Psoas muscle (tissue), 8 donors: Measurements from ENCODE around the gene ISOC1. TPM values are rescaled to one million over a fixed set of nuclear protein-coding genes. Genes with fewer than 3 reads are reported as not detected.

ENCODE experiments used
- ATAC-seq, 4 donors: fragments of 200-7000 bp; cut with Tn5 transposase; one replicate each; pipeline ENCODE4 v1.9.1; 2020; ENCODE audit warnings: moderate library complexity in 3 of 4, mild to moderate bottlenecking in 2 of 4
- DNase-seq, 2 donors: peaks; one replicate each; pipeline ENCODE4 v3.0.0-alpha.2; 2020
- H3K27ac ChIP-seq: fragments of 200-600 bp; one replicate; pipeline ENCODE4 v1.8.0; 2022
- H3K27me3 ChIP-seq, 3 donors: fragments of 200-600 bp in 1 of 3; one replicate each; pipeline versions ENCODE4 v1.6.1 to v1.8.0; 2013 to 2022; ENCODE audit warnings: low read length in 2 of 3, mild to moderate bottlenecking in 2 of 3, moderate library complexity in 1 of 3; ENCODE audit not compliant: insufficient read depth in 3 of 3
- H3K36me3 ChIP-seq, 2 donors: fragments of 200-600 bp in 1 of 2; one replicate each; pipeline versions ENCODE4 v1.6.1 to v1.8.0; 2013 to 2022; ENCODE audit warnings: low read depth in 1 of 2, mild to moderate bottlenecking in 1 of 2, moderate library complexity in 1 of 2; ENCODE audit not compliant: insufficient read depth in 1 of 2
- H3K4me1 ChIP-seq: fragments of 200-600 bp; one replicate; pipeline ENCODE4 v1.8.0; 2022
- H3K4me3 ChIP-seq: fragments of 200-600 bp; one replicate; pipeline ENCODE4 v1.8.0; 2022; ENCODE audit warnings: mild to moderate bottlenecking
- H3K9me3 ChIP-seq: fragments of 200-600 bp; one replicate; pipeline ENCODE4 v1.8.0; 2022
- CTCF ChIP-seq: fragments of 200-600 bp; IDR thresholded peaks from one replicate; pipeline ENCODE4 v1.8.0; 2022; ENCODE audit warnings: antibody characterized with exemption
- WGBS, 3 donors: extraction: QIAGEN DNeasy Blood & Tissue Kit; methylation state at CpG; one replicate each; pipeline versions ENCODE4 v1.1.6 to v1.1.7; 2013; 5-methylcytosine and 5-hydroxymethylcytosine counted together
- intact Hi-C, 2 donors: fragments of 100-400 bp; cut with DNase I; formaldehyde crosslinking; loops; one replicate each; pipeline versions ENCODE4 v1.11.0 to v1.14.2; 2022
- polyA plus RNA-seq, 3 donors: library from polyadenylated mRNA; stranded (reverse); fragments of 200-250 nt; gene quantifications; one replicate each; pipeline ENCODE4 v1.2.3, GENCODE V29; 2013
- total RNA-seq, 4 donors: library from RNA; stranded (reverse); fragmentation: NEBNext Ultra II Directional in 2 of 4; extraction: Animal tissue kit (Norgen Biotek cat#: 25700) in 2 of 4; gene quantifications; one replicate each; pipeline versions ENCODE4 v1.2.1 to v1.2.4, GENCODE V29; 2021 to 2023
- donor health status: healthy with polysubstance abuse.
- donor health status: DM: no; HTN: no; CAD: no; lungs with moderate emphysema.
- donor health status: Bipolar disorder and iron deficiency.
- donor health status: healthy.
- donor health status: DM: yes; HTN: yes; CAD: no.
- donor health status: DM: no; HTN: no; CAD: no.
- donor health status: DM: no; HTN: no; CAD: no.
- donor health status: DM: yes; HTN: yes; CAD: no.

ISOC1 gene
- total and polyA plus RNA-seq, 7 donors = 6.6 to 18.8 (median 11.3) TPM

- intact Hi-C loops = no loop called here
- Histone ChIP-seq H3K27me3 (no peaks in the 10 kb centered on the region), H3K36me3 (no peaks in the 10 kb centered on the region), H3K4me1 (no peaks in the 10 kb centered on the region), H3K27ac (no peak overlapping the region), H3K9me3 (no peaks in the 10 kb centered on the region), H3K4me3 (no peak overlapping the region)
- no peak for ATAC-seq
- no peak for DNase-seq
- no peak for TF ChIP-seq CTCF
Measured at GRCh38 chr5:129135633-129136032, 41.1 kb downstream of the ISOC1 start.

- Histone ChIP-seq H3K36me3 (no peaks in the 10 kb centered on the region), H3K27me3 (no peaks in the 10 kb centered on the region), H3K27ac (no peak overlapping the region), H3K9me3 (no peaks in the 10 kb centered on the region), H3K4me3 (no peak overlapping the region), H3K4me1 (no peaks in the 10 kb centered on the region)
- TF ChIP-seq CTCF = no peak
- ATAC-seq = no peak
- intact Hi-C loops = no loop called here
- DNase-seq = no peak
Measured at GRCh38 chr5:129137637-129138036, 43.1 kb downstream of the ISOC1 start.

- WGBS, 3 donors = 69 to 80% (median 77%) methylated on average over 4 of the region's 4 CpGs
- no peaks in the 10 kb centered on the region for H3K9me3 ChIP-seq
- no peaks in the 10 kb centered on the region for H3K36me3 ChIP-seq
- TF ChIP-seq CTCF = no peak
- H3K27me3 ChIP-seq = no peaks in the 10 kb centered on the region
- DNase-seq (no peak), ATAC-seq (no peak)
- H3K4me1 ChIP-seq = no peaks in the 10 kb centered on the region
- H3K4me3 ChIP-seq = no peak overlapping the region
- H3K27ac ChIP-seq = no peak overlapping the region
- intact Hi-C loops = no loop called here
Measured at GRCh38 chr5:129141078-129141477, 46.5 kb downstream of the ISOC1 start.

GRCh38 chr5:129141696-129142095, 47.1 kb downstream of the ISOC1 start:
- Histone ChIP-seq H3K36me3 (no peaks in the 10 kb centered on the region), H3K27me3 (no peaks in the 10 kb centered on the region), H3K9me3 (no peaks in the 10 kb centered on the region), H3K4me3 (no peak overlapping the region), H3K4me1 (no peaks in the 10 kb centered on the region), H3K27ac (no peak overlapping the region)
- intact Hi-C loops = no loop called here
- no peak for TF ChIP-seq CTCF
- DNase-seq (no peak), ATAC-seq (no peak)
- WGBS, 3 donors = 41 to 42% (median 42%) methylated on average over 2 of the region's 2 CpGs

GRCh38 chr5:129155876-129156275, 61.3 kb downstream of the ISOC1 start:
- no peak for DNase-seq
- no peak for ATAC-seq
- WGBS, 3 donors = 92 to 94% (median 94%) methylated on average over 3 of the region's 3 CpGs

More at GRCh38 chr5:129155876-129156275, 61.3 kb downstream of the ISOC1 start:
- H3K27ac ChIP-seq = no peak overlapping the region
- H3K4me1 ChIP-seq = no peaks in the 10 kb centered on the region
- intact Hi-C loops = no loop called here
- no peak overlapping the region for H3K4me3 ChIP-seq
- no peaks in the 10 kb centered on the region for H3K9me3 ChIP-seq
- no peaks in the 10 kb centered on the region for H3K36me3 ChIP-seq
- no peaks in the 10 kb centered on the region for H3K27me3 ChIP-seq
- no peak for TF ChIP-seq CTCF
